NCI-H187 (cell line): ENCODE measurements around the gene GALNTL6.

Source experiments
- DNase-seq, 2 experiments: peaks; one replicate each; lab custom pipeline; 2025; lab: John Stamatoyannopoulos, UW

GALNTL6 gene

GRCh38 chr4:172007889-172008288 is 194.7 kb downstream of the GALNTL6 start:
- DNase-seq = no peak

- no peak for DNase-seq
These were observed 196.4 kb downstream of the GALNTL6 start for GRCh38 chr4:172009446-172010230.

GRCh38 chr4:172011196-172011595 is 198.0 kb downstream of the GALNTL6 start:
- DNase-seq = no peak

- DNase-seq = no peak
These were observed 205.2 kb downstream of the GALNTL6 start for GRCh38 chr4:172018358-172018757.

- no peak for DNase-seq
These were observed 222.4 kb downstream of the GALNTL6 start for GRCh38 chr4:172035562-172035961.

GRCh38 chr4:172040766-172041165 is 227.6 kb downstream of the GALNTL6 start:
- no peak for DNase-seq

- no peak for DNase-seq
These were observed 229.5 kb downstream of the GALNTL6 start for GRCh38 chr4:172042714-172043114.

GRCh38 chr4:172045981-172046380 is 232.8 kb downstream of the GALNTL6 start:
- DNase-seq = no peak

- DNase-seq = no peak
These were observed 235.5 kb downstream of the GALNTL6 start for GRCh38 chr4:172048666-172049065.

- no peak for DNase-seq
These were observed 237.7 kb downstream of the GALNTL6 start for GRCh38 chr4:172050911-172051310.

- DNase-seq = no peak
These were observed 241.8 kb downstream of the GALNTL6 start for GRCh38 chr4:172055046-172055445.

- no peak for DNase-seq
These were observed 242.3 kb downstream of the GALNTL6 start for GRCh38 chr4:172055498-172055897.

- no peak for DNase-seq
These were observed 248.0 kb downstream of the GALNTL6 start for GRCh38 chr4:172061204-172061603.

- DNase-seq = no peak
These were observed 255.3 kb downstream of the GALNTL6 start for GRCh38 chr4:172068506-172068905.

GRCh38 chr4:172073590-172073989 is 260.4 kb downstream of the GALNTL6 start:
- DNase-seq = no peak

GRCh38 chr4:172083272-172083671 is 270.1 kb downstream of the GALNTL6 start:
- no peak for DNase-seq

GRCh38 chr4:172088556-172088955 is 275.4 kb downstream of the GALNTL6 start:
- DNase-seq = no peak

- DNase-seq = no peak
These were observed 282.0 kb downstream of the GALNTL6 start for GRCh38 chr4:172095161-172095560.

- no peak for DNase-seq
These were observed 283.6 kb downstream of the GALNTL6 start for GRCh38 chr4:172096786-172097185.

- no peak for DNase-seq
These were observed 286.2 kb downstream of the GALNTL6 start for GRCh38 chr4:172099376-172099775.

- DNase-seq = no peak
These were observed 290.3 kb downstream of the GALNTL6 start for GRCh38 chr4:172103456-172103855.

- DNase-seq = no peak
These were observed 291.3 kb downstream of the GALNTL6 start for GRCh38 chr4:172104539-172104938.

- DNase-seq = no peak
These were observed 292.7 kb downstream of the GALNTL6 start for GRCh38 chr4:172105918-172106317.

- no peak for DNase-seq
These were observed 296.3 kb downstream of the GALNTL6 start for GRCh38 chr4:172109466-172109865.
